GM19372 (cell line): ENCODE measurements around the gene PCDH15.

ENCODE experiments used
- ATAC-seq: cut with Tn5 transposase; IDR thresholded peaks from one replicate; pipeline ENCODE4 v1.9.1; 2021; ENCODE audit warnings: mild to moderate bottlenecking, low read depth, moderate library complexity; ENCODE audit not compliant: unreplicated experiment

Gene PCDH15

DNA sequence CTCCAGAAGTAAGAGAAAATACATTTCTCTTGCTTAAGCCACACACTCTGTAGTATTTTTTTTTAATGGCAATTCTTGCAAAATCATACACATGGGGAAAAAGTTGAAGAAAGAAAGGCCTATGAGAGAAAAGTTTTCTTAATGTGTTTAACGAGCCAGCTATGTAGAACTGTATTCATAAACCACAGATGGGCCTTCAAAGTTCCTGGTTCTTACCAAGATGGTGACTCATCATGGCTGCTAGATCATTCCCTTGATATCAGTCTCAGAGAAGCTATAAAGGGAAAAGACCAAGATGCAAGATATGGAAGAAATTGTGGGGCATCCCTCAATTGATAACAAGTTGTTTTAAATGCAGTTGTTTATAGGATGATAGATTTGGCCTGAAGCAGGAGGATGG is 1035.7 kb downstream of the PCDH15 start:
- no peak for ATAC-seq

DNA sequence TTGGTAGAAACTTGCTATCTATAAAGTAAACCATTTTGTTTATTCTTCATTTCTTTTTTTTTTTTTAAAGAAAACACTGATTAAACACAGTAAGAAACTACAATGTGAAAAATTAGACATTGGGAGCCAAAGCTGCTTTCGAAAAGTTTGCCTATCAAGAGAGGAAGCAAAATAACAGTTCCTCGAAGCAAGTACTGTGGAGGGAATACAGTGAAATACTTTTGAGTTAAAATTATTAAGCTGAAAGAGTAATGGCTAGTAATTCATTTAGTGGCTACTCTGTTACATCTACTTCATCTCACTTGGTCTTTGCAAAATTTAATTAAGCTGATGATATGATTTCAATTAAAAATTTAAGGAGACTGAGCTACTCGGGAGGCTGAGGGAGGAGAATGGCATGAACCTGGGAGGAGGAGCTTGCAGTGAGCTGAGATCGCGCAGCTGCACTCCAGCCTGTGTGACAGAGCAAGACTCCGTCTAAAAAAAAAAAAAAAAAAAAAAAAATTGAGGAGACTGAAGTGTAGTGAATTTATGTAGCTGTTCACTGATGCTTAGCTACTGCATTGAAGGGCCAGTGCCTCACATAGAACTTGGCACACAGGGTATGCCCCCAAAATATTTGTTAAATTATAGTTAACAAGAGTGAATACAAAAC is 1046.3 kb downstream of the PCDH15 start:
- no peak for ATAC-seq
